Muscle of arm (tissue), 12 donors: ENCODE measurements around the gene RIPK1. TPM values are rescaled to one million over a fixed set of nuclear protein-coding genes. Genes with fewer than 3 reads are reported as not detected.
"Not testable (repeated sequence)": the region's sequence is repeated elsewhere in the genome, so short reads cannot be mapped to it uniquely, and the experiment has no call there.

Experiments used
- DNase-seq: peaks from one replicate; pipeline ENCODE4 v3.0.0-alpha.2; 2013
- polyA plus RNA-seq, 12 donors: library from polyadenylated mRNA; unstranded; fragments of 120-200 nt; gene quantifications; one replicate each; pipeline ENCODE4 v1.2.1, GENCODE V29; 2013; ENCODE audit not compliant: insufficient read length in 12 of 12

Gene RIPK1
- polyA plus RNA-seq, 12 donors = 8.8 to 23.9 (median 13.1) TPM; not detected in 1

GRCh38 chr6:3078952-3079351, 10.7 kb downstream of the RIPK1 start:
- not testable (repeated sequence) for DNase-seq

GRCh38 chr6:3079682-3080081, 11.4 kb downstream of the RIPK1 start:
- DNase-seq = no peak

GRCh38 chr6:3081960-3082359, 13.7 kb downstream of the RIPK1 start:
- DNase-seq = peak; percentile 19

GRCh38 chr6:3085074-3085473, 16.8 kb downstream of the RIPK1 start:
- DNase-seq = no peak

- no peak for DNase-seq
These were observed 18.1 kb downstream of the RIPK1 start for GRCh38 chr6:3086282-3086946.

GRCh38 chr6:3088446-3088845, 20.2 kb downstream of the RIPK1 start:
- DNase-seq = peak; percentile 11

GRCh38 chr6:3088968-3089367, 20.7 kb downstream of the RIPK1 start:
- peak; percentile 75 for DNase-seq

- no peak for DNase-seq
These were observed 21.7 kb downstream of the RIPK1 start for GRCh38 chr6:3090013-3090412.

- DNase-seq = no peak
These were observed 26.5 kb downstream of the RIPK1 start for GRCh38 chr6:3094815-3095214.

- DNase-seq = no peak
These were observed 34.6 kb downstream of the RIPK1 start for GRCh38 chr6:3102875-3103274.

GRCh38 chr6:3108746-3109414, 40.6 kb downstream of the RIPK1 start:
- no peak for DNase-seq

- no peak for DNase-seq
These were observed 41.5 kb downstream of the RIPK1 start for GRCh38 chr6:3109761-3110160.

- DNase-seq = no peak
These were observed 46.1 kb downstream of the RIPK1 start for GRCh38 chr6:3114377-3114776.

GRCh38 chr6:3117912-3118352, 49.6 kb downstream of the RIPK1 start:
- no peak for DNase-seq

GRCh38 chr6:3118353-3119039, 50.2 kb downstream of the RIPK1 start, which contains the start of gene BPHL:
Gene BPHL (plus strand): TSS chr6:3118711. CDS start chr6:3118741, 30 bp downstream.
- DNase-seq = peak; percentile 96

- DNase-seq = peak; percentile 50
These were observed 50.9 kb downstream of the RIPK1 start for GRCh38 chr6:3119040-3119723.

GRCh38 chr6:3120765-3121089, 52.4 kb downstream of the RIPK1 start:
- no peak for DNase-seq

- no peak for DNase-seq
These were observed 54.5 kb downstream of the RIPK1 start for GRCh38 chr6:3122823-3123182.

- DNase-seq = no peak
These were observed 56.4 kb downstream of the RIPK1 start for GRCh38 chr6:3124667-3125066.

- no peak for DNase-seq
These were observed 57.5 kb downstream of the RIPK1 start for GRCh38 chr6:3125815-3126214.

- DNase-seq = peak; percentile 41
These were observed 60.2 kb downstream of the RIPK1 start for GRCh38 chr6:3128356-3129108.

- DNase-seq = no peak
These were observed 63.4 kb downstream of the RIPK1 start for GRCh38 chr6:3131695-3132094.
